HG02571 (cell line): Measurements from ENCODE around the gene COPZ1.
A peak's percentile ranks its signal among the peaks of the same experiment; 100 is the strongest.
"Not testable (repeated sequence)": the region's sequence is repeated elsewhere in the genome, so short reads cannot be mapped to it uniquely, and the experiment has no call there.

Experiments used
- ATAC-seq: cut with Tn5 transposase; IDR thresholded peaks from one replicate; pipeline ENCODE4 v1.9.1; 2021; ENCODE audit warnings: mild to moderate bottlenecking, moderate library complexity; ENCODE audit not compliant: unreplicated experiment

Gene COPZ1, protein sequence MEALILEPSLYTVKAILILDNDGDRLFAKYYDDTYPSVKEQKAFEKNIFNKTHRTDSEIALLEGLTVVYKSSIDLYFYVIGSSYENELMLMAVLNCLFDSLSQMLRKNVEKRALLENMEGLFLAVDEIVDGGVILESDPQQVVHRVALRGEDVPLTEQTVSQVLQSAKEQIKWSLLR

DNA sequence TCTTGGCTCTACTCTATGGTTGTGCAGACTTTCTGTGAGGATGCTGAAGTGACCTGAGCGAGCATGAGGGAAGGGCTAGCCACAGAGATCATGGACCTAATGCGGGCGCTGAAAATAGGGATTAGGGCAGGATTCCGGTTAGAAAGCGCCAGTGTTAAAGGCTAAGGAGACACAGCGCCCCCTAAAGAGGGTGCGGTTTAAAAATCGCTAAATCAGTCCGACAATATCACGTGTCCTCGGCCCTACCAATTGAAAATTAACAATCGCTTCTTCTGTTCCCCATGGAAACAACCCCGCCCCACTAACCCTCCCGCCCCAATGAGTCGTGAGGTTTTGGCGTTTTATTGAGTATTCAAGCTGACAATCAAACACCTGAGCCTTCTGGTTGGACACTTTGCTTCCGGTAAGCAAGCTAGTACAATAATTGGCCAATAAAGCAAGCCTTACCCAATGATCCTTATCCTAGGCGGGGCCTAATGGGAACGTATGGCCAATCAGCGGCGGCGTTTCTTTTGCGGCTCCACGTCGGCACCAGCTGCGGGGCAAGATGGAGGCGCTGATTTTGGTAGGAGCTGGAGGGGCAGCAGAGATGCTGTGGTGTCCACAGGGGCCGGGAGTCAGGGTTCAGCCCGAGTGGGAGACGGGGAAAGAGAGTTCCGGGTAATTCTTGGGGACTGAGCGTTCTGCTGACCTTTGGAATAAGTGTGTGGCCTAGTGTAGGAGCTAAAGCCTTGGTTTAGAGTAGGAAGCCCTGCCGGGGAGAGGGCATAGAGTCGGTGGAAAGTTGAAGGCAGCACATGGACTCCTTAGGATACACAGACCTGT, at the start of gene COPZ1:
Gene COPZ1 (plus strand): TSS at position 515 of the 825 bp plus-strand sequence. CDS start 33 bp downstream, at position 548.
- peak; percentile 98 for ATAC-seq

GRCh38 chr12:54276368-54276767, 48.6 kb upstream of the COPZ1 start:
- no peak for ATAC-seq

GRCh38 chr12:54277823-54278276, 47.1 kb upstream of the COPZ1 start:
- ATAC-seq: no peak

- no peak for ATAC-seq
These were observed 45.7 kb upstream of the COPZ1 start for GRCh38 chr12:54279227-54279631.

GRCh38 chr12:54279632-54280467, 45.1 kb upstream of the COPZ1 start, which contains the start of gene CBX5:
Gene CBX5, minus strand, starts transcription at chr12:54280122. Its CDS starts 22,472 bp downstream, at chr12:54257650.
- ATAC-seq: peak; percentile 69

GRCh38 chr12:54280468-54281260, 44.3 kb upstream of the COPZ1 start, which contains the start of gene HNRNPA1:
Gene HNRNPA1, plus strand, starts transcription at chr12:54280726. Its CDS starts 82 bp downstream, at chr12:54280808.
- peak; percentile 82 for ATAC-seq

DNA sequence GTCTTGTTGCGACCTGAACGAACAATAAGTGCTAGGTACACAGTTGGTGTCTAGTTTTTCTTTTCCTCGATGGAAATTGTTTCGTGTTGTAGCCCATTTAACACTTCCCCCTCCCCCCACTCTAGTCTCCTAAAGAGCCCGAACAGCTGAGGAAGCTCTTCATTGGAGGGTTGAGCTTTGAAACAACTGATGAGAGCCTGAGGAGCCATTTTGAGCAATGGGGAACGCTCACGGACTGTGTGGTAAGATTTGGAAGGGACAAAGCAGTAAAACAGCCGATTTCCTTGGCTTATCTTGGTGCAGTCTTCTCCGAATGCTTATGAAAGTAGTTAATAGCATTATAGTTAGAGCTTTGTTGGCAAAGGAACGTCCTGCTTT, 43.7 kb upstream of the COPZ1 start:
- ATAC-seq: not testable (repeated sequence)

DNA sequence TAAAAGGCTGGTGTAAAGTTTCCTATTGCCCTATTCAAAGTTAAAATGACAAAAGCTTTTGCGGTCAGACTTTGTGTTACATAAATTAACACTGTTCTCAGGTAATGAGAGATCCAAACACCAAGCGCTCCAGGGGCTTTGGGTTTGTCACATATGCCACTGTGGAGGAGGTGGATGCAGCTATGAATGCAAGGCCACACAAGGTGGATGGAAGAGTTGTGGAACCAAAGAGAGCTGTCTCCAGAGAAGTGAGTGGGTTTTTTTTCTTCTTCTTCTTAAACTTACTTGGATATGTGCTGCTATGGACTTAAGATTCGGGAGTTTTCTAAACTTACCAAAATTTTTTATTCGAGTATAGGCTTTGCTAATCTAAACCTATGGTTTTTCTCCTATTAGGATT, 43.2 kb upstream of the COPZ1 start:
- ATAC-seq: not testable (repeated sequence)

- ATAC-seq: no peak
These were observed 41.9 kb upstream of the COPZ1 start for GRCh38 chr12:54282949-54283593.

DNA sequence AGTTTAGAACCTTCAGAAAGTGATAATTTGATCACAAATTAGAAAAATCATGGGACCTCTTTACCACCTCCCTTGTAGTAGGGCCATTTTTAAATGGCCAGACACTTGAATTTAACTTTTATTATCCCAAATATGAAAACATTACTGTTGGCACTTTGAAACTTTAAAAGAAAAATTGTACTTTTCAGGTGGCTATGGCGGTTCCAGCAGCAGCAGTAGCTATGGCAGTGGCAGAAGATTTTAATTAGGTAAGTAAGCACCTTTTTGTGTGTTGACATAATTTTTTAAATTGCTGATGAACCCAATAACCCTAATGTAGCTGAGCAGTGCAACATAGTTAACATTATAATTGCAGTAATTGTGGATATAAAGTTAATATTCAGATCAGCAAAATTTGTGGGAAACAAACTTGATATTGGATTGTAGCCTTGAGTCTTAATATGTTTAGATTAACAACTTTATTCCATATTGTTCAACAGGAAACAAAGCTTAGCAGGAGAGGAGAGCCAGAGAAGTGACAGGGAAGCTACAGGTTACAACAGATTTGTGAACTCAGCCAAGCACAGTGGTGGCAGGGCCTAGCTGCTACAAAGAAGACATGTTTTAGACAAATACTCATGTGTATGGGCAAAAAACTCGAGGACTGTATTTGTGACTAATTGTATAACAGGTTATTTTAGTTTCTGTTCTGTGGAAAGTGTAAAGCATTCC, 40.7 kb upstream of the COPZ1 start:
- not testable (repeated sequence) for ATAC-seq

- ATAC-seq: no peak
These were observed 39.5 kb upstream of the COPZ1 start for GRCh38 chr12:54285150-54286041.

- ATAC-seq: no peak
These were observed 38.6 kb upstream of the COPZ1 start for GRCh38 chr12:54286042-54287030.

DNA sequence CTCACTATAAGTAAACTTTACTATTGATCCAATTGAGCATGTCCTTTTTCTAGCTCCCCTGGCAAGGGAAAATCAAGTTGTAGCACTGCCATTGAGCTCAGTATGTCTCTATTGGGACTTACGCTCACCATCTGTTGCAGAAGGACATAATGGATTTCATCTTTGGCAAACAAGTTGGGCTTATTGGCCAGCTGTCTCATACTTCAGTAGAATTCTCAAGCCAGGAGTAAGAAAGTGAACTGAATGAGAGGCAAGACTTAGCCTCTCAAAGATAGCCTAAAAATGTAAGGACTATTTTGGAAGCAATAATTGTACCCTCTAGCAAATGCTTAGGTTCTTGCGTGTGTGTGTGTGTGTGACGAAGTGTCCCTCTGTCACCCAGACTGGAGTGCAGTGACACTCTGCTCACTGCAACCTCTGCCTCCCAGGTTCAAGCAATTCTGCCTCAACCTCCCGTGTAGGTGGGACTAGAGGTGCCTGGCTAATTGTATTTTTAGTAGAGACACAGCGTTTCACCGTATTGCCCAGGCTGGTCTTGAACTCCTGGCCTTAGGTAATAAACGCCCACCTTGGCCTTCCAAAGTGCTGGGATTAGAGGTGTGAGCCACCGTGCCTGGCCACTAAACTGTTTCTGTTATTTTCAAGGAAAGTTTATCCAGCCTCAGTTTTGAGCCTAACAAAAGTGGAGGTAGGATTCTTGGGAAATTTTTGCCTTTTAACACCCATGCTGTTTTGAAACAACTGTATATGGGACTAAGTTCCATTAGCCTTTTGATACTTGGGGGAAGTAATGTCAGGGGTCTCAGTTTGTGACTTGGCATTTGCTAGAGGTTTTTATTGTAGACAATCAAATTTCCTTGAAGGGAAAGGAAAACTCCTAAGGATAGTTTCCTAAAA, 37.4 kb upstream of the COPZ1 start:
- no peak for ATAC-seq

GRCh38 chr12:54292083-54292930, 32.6 kb upstream of the COPZ1 start:
- ATAC-seq: no peak

GRCh38 chr12:54292931-54293241, 32.0 kb upstream of the COPZ1 start:
- no peak for ATAC-seq
